ENCODE measurements around the gene MGAT5B.

The MGAT5B gene

DNA sequence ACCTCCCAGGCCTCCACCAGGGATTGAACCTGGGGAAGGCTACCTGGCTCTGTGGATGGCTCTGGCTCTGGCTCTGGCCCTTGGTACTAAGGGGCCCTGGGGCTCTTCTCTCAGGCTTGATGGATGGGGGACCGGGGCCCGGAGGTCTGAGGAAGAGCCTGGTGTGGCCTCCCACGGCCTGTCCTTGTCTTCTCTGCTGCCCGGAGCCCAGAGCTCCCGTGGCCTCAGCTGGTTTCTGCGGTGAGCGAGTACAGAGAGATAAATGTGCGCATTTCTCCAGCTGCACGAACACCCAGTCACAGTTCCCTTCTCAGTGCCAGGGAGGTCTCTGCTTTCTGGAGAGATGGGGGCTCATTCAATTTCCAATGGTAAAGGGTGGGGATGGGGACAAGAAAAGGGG lies 9.2 kb downstream of the MGAT5B start:
- FAIRE-seq, result no peak
- TF ChIP-seq PAX5 (IDR thresholded peaks at IDR 0.05; ENCODE audit: insufficient read depth, low read length, severe bottlenecking), result no peak
- no peak for TF ChIP-seq TAF1 (IDR thresholded peaks at IDR 0.05; ENCODE audit: low read depth, low read length)
- TF ChIP-seq SPI1 (IDR thresholded peaks at IDR 0.05; ENCODE audit: low read depth, low read length), result no peak
- no peak for TF ChIP-seq POLR2AphosphoS5 (IDR thresholded peaks at IDR 0.05; ENCODE audit: low read depth, low read length)
- TF ChIP-seq POLR2A (IDR thresholded peaks at IDR 0.05; ENCODE audit: low read depth, low read length), result no peak
- TF ChIP-seq POU2F2 (IDR thresholded peaks at IDR 0.05; ENCODE audit: low read depth, low read length), result no peak
- no peak for DNase-seq (ENCODE audit: insufficient read length, low spot score)

- TF ChIP-seq TAF1 (IDR thresholded peaks at IDR 0.05; ENCODE audit: low read depth, low read length) (no peak), SPI1 (IDR thresholded peaks at IDR 0.05; ENCODE audit: low read depth, low read length) (no peak), POLR2AphosphoS5 (IDR thresholded peaks at IDR 0.05; ENCODE audit: low read depth, low read length) (no peak), PAX5 (IDR thresholded peaks at IDR 0.05; ENCODE audit: insufficient read depth, low read length, severe bottlenecking) (no peak), POLR2A (IDR thresholded peaks at IDR 0.05; ENCODE audit: low read depth, low read length) (no peak), POU2F2 (IDR thresholded peaks at IDR 0.05; ENCODE audit: low read depth, low read length) (no peak)
- FAIRE-seq (no peak), DNase-seq (ENCODE audit: insufficient read length, low spot score) (no peak)
Observed at GRCh38 chr17:76878568-76878967, 10.4 kb downstream of the MGAT5B start.

- TF ChIP-seq PAX5 (IDR thresholded peaks at IDR 0.05; ENCODE audit: insufficient read depth, low read length, severe bottlenecking), result no peak
- no peak for TF ChIP-seq SPI1 (IDR thresholded peaks at IDR 0.05; ENCODE audit: low read depth, low read length)
- no peak for TF ChIP-seq TAF1 (IDR thresholded peaks at IDR 0.05; ENCODE audit: low read depth, low read length)
- TF ChIP-seq POU2F2 (IDR thresholded peaks at IDR 0.05; ENCODE audit: low read depth, low read length), result no peak
- no peak for TF ChIP-seq POLR2AphosphoS5 (IDR thresholded peaks at IDR 0.05; ENCODE audit: low read depth, low read length)
- TF ChIP-seq POLR2A (IDR thresholded peaks at IDR 0.05; ENCODE audit: low read depth, low read length), result no peak
- no peak for FAIRE-seq
- no peak for DNase-seq (ENCODE audit: insufficient read length, low spot score)
Observed at GRCh38 chr17:76879254-76879653, 11.1 kb downstream of the MGAT5B start.

GRCh38 chr17:76879691-76880090 lies 11.5 kb downstream of the MGAT5B start:
- FAIRE-seq, result no peak
- DNase-seq (ENCODE audit: insufficient read length, low spot score), result no peak
- TF ChIP-seq POLR2AphosphoS5 (IDR thresholded peaks at IDR 0.05; ENCODE audit: low read depth, low read length) (no peak), POLR2A (IDR thresholded peaks at IDR 0.05; ENCODE audit: low read depth, low read length) (no peak), SPI1 (IDR thresholded peaks at IDR 0.05; ENCODE audit: low read depth, low read length) (no peak), TAF1 (IDR thresholded peaks at IDR 0.05; ENCODE audit: low read depth, low read length) (no peak), PAX5 (IDR thresholded peaks at IDR 0.05; ENCODE audit: insufficient read depth, low read length, severe bottlenecking) (no peak), POU2F2 (IDR thresholded peaks at IDR 0.05; ENCODE audit: low read depth, low read length) (no peak)

DNA sequence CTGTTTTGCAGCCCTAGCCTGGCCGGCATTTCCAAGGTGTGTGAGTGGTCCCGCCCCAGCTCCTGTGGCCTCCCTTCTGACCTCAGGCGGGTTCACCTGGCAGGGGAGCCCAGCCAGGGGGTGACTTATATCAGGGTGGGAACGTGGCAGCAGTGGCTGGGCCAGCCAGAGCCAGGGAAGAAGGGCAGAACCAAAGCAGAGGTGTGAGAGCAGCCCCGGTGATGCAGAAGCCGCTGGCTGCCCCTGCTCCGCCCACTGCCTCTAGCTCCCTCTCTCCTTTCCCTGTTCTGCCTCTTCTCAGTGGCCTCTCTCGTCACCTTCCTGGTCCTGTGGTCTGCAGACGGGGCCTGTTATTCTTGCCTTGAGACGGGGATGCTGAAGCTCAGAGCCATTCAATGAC lies 12.1 kb downstream of the MGAT5B start:
- no peak for DNase-seq (ENCODE audit: insufficient read length, low spot score)
- TF ChIP-seq PAX5 (IDR thresholded peaks at IDR 0.05; ENCODE audit: insufficient read depth, low read length, severe bottlenecking) (no peak), POU2F2 (IDR thresholded peaks at IDR 0.05; ENCODE audit: low read depth, low read length) (no peak), TAF1 (IDR thresholded peaks at IDR 0.05; ENCODE audit: low read depth, low read length) (no peak), POLR2A (IDR thresholded peaks at IDR 0.05; ENCODE audit: low read depth, low read length) (no peak), POLR2AphosphoS5 (IDR thresholded peaks at IDR 0.05; ENCODE audit: low read depth, low read length) (no peak), SPI1 (IDR thresholded peaks at IDR 0.05; ENCODE audit: low read depth, low read length) (no peak)
- no peak for FAIRE-seq

GRCh38 chr17:76880971-76881370 lies 12.8 kb downstream of the MGAT5B start:
- DNase-seq (ENCODE audit: insufficient read length, low spot score) (no peak), FAIRE-seq (no peak)
- TF ChIP-seq POLR2A (IDR thresholded peaks at IDR 0.05; ENCODE audit: low read depth, low read length) (no peak), POU2F2 (IDR thresholded peaks at IDR 0.05; ENCODE audit: low read depth, low read length) (no peak), POLR2AphosphoS5 (IDR thresholded peaks at IDR 0.05; ENCODE audit: low read depth, low read length) (no peak), SPI1 (IDR thresholded peaks at IDR 0.05; ENCODE audit: low read depth, low read length) (no peak), PAX5 (IDR thresholded peaks at IDR 0.05; ENCODE audit: insufficient read depth, low read length, severe bottlenecking) (no peak), TAF1 (IDR thresholded peaks at IDR 0.05; ENCODE audit: low read depth, low read length) (no peak)

DNA sequence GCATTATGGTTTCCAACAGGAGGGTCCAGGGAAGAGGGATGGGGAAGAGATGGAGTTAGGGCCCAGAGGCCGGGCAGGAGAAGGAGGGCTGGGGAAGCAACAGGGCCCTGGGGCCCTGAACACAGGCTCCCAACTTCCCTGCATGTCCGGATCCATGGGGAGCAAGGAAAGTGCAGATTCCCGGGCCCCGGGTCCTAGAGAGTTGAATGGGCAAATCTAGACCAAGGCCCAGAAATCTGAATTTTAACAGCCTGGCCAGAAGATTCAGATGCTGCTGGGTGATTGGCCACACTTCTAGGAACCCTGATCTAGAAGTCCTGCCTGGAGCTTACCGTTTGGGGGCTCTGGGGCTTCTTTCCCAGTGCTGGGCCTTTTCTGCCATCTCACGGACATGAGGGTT lies 13.2 kb downstream of the MGAT5B start:
- no peak for DNase-seq (ENCODE audit: insufficient read length, low spot score)
- TF ChIP-seq SPI1 (IDR thresholded peaks at IDR 0.05; ENCODE audit: low read depth, low read length) (no peak), POLR2A (IDR thresholded peaks at IDR 0.05; ENCODE audit: low read depth, low read length) (no peak), TAF1 (IDR thresholded peaks at IDR 0.05; ENCODE audit: low read depth, low read length) (no peak)

GRCh38 chr17:76881966-76882365 lies 13.8 kb downstream of the MGAT5B start:
- FAIRE-seq (no peak), DNase-seq (ENCODE audit: insufficient read length, low spot score) (no peak)
- TF ChIP-seq POLR2A (IDR thresholded peaks at IDR 0.05; ENCODE audit: low read depth, low read length) (no peak), POU2F2 (IDR thresholded peaks at IDR 0.05; ENCODE audit: low read depth, low read length) (no peak), SPI1 (IDR thresholded peaks at IDR 0.05; ENCODE audit: low read depth, low read length) (no peak), POLR2AphosphoS5 (IDR thresholded peaks at IDR 0.05; ENCODE audit: low read depth, low read length) (no peak), PAX5 (IDR thresholded peaks at IDR 0.05; ENCODE audit: insufficient read depth, low read length, severe bottlenecking) (no peak), TAF1 (IDR thresholded peaks at IDR 0.05; ENCODE audit: low read depth, low read length) (no peak)

More for the DNA sequence above, 13.2 kb downstream of the MGAT5B start:
- FAIRE-seq, result no peak

- TF ChIP-seq PAX5 (IDR thresholded peaks at IDR 0.05; ENCODE audit: insufficient read depth, low read length, severe bottlenecking) (no peak), POU2F2 (IDR thresholded peaks at IDR 0.05; ENCODE audit: low read depth, low read length) (no peak), POLR2AphosphoS5 (IDR thresholded peaks at IDR 0.05; ENCODE audit: low read depth, low read length) (no peak), SPI1 (IDR thresholded peaks at IDR 0.05; ENCODE audit: low read depth, low read length) (no peak), TAF1 (IDR thresholded peaks at IDR 0.05; ENCODE audit: low read depth, low read length) (no peak), POLR2A (IDR thresholded peaks at IDR 0.05; ENCODE audit: low read depth, low read length) (no peak)
- DNase-seq (ENCODE audit: insufficient read length, low spot score), result no peak
- FAIRE-seq, result no peak
Observed at GRCh38 chr17:76883744-76884525, 15.7 kb downstream of the MGAT5B start.

Measured in GM12891 (cell line).